Measurements from ENCODE around the gene LPAR5.
"Not testable (repeated sequence)": the region's sequence is repeated elsewhere in the genome, so short reads cannot be mapped to it uniquely, and the experiment has no call there.

Gene LPAR5

GRCh38 chr12:6605421-6606330, 30.1 kb downstream of the LPAR5 start:
- no peak for DNase-seq

- no peak for DNase-seq
These were observed 31.3 kb downstream of the LPAR5 start for GRCh38 chr12:6604259-6605029.

GRCh38 chr12:6603095-6603567, 32.6 kb downstream of the LPAR5 start:
- no peak for DNase-seq

DNA sequence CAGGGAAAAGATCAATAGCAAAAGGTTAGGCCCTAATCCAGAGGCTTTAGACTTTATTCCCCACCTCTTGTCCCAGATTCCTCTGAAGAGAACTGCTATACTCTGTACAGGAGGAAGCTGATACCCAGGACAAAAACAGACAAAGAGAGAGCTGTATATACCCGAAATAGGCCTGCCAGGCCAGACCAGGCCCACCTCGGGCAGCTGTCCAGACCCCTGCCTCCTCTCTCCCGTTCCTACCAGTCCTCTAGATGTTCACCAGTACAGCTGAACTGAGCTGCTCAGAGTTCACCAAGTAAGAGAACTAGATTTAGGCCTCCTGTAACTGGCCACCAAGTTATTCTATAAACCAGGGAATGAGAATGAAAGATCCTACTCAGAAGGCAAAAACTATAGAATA, 33.2 kb downstream of the LPAR5 start:
- DNase-seq, result no peak

DNA sequence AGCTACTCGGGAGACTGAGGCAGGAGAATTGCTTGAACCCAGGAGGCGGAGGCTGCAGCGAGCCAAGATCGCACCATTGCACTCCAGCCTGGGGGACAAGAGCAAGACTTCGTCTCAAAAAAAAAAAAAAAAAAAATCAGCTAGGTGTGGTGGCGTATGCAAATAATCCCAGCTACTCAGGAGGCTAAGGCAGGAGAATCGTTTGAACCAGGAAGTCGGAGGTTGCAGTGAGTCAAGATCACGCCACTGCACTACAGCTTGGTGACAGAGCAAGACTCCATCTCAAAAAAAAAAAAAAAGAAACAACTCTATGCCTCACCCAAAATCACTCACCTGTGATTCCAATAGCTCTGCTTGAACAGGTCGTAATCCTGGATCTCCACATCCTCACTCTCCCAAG, 40.1 kb downstream of the LPAR5 start:
- DNase-seq, result not testable (repeated sequence)

DNA sequence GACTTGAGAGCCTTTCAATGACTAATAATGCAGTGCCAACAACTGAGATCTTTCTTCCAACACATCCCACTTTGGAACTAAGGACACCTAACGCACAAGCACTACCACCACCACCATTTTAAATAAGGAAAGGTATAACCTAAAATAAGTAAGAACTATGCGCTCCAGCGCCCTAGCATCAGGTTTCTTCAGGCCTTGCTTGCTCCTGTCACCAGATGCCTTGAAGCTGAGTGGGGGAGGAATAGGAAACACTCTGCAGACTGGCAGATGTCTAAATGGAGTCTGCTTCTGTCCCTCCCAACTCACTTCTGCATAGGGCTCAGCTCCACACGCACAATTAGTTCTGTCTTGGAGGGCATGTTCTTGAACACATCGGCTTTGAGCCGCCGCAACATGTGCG, 43.7 kb downstream of the LPAR5 start:
- no peak for DNase-seq

- DNase-seq, result not testable (repeated sequence)
These were observed 49.2 kb downstream of the LPAR5 start for GRCh38 chr12:6586569-6586968.

DNA sequence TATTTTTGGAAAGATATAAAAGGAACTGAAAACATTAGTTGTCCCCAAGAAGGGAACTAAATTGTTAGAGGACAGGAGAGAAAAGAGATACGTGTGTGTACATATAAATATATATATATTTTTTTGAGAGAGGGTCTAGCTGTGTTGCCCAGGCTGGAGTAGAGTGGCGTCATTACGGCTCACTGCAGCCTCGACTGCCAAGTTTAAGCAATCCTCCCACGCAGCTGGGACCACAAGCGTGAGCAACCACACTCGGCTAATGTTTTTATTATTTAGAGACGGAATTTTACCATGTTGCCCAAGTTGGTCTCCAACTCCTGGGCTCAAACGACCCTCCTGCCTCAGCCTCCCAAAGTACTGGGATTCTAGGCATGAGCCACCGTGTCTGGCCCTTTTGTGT, 51.5 kb downstream of the LPAR5 start:
- DNase-seq, result no peak

DNA sequence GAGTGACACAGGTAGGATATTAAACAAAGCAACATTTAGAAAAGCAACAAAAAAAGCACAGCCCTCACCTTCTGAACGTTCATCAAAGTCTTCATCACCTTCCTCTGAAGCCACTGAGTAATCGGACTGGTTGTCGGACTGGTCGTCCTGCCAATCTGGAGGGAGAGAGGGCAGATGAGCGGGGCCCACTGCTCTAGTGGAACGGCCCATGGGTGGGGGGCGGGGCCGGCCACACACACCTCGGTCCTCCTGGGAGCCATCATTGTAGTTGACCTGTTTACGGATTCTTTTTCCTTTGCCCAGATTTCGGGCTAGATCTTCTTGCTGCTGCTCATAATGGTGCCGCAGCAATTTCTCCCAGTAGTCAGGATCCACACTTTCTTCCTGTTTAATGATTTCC, 52.8 kb downstream of the LPAR5 start:
- no peak for DNase-seq

GRCh38 chr12:6582196-6582595, 53.6 kb downstream of the LPAR5 start:
- DNase-seq, result no peak

DNA sequence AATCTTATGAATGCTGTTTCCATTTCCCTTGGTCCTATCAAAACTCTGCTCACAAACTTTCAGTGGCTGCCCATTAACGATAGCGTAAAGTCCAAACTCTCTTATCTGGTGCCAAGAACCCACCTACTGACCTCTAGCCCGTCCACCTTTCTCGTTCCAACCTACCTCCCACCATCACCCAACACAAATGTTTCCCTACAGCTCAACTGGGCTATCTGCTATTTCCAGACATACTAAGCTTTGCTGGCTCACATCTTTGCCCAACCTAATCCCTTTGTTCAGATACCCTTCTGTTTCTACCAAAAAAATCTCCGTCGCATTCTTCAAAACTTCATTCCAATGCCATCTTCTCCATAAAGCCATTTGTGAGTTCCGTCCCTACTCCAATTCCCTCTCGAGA, 60.1 kb downstream of the LPAR5 start:
- DNase-seq, result no peak

DNA sequence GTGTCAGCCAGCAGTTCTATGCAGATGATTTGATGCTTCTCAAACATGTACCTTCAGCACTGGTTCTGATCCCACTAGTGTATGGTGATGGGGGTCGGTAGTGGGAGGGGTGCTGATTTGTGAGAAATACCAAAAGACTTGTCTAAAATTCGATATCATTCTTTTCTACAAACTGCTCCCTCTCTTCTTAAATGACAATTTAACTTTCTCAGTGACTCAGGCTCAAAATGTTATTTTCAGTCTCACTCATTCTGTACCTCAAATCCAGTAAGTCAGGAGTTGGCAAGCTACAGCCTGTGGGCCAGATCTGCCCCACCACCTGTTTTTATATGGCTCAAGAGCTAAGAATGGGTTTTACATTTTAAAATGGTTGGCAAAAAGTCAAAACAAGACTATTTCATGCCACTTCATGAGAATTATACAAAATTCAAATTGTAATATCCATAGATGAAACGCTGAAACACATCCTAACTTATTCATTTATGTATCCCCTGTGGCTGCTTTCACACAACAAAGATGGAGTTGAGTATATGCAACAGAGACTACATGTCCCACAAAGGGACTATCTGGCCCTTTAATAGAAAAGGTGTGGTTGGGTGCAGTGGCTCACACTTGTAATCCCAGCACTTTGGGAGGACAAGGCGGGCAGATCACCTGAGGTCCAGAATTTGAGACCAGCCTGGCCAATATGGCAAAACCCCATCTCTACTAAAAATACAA, 61.0 kb downstream of the LPAR5 start:
- DNase-seq, result no peak

DNA sequence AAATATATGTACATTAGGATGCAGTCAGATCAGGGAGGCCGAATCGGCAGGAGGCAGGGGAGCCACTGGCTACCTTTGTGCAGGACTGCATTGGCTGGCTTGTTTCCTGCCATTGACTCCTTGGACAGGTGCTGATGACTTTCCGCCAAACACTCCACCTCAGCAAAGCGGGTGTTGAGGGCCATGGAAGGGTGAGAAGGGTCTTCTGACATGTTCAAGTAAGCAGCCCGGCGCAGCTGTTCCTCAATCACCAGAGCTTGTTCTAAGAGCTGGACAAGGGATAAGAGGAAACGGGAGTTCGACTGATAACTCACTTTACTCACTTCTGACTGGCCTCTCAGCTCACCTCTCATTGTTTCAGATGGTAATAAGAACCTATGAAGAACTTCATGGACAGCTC, 62.8 kb downstream of the LPAR5 start:
- no peak for DNase-seq

GRCh38 chr12:6570264-6570887, 65.4 kb downstream of the LPAR5 start:
- peak; percentile 15 for DNase-seq

DNA sequence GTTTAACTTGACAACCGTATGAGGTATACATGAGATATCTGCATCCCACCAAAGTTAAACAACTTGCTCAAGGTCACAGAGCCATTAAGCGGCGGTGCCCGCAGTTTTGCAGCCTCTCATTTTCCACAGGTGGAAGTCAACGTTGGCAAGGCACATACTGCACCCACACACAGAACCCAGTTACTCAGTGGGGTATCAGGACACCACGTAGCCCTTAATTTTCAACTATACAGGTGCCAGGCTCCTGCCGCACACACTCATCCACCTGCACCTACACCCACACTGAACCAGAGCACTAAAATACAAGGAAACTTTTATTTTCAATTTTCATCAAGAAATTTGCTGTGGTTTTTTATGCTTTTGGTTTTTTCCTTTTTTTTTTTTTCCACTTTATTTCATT, 66.0 kb downstream of the LPAR5 start:
- no peak for DNase-seq

GRCh38 chr12:6569312-6569711, 66.4 kb downstream of the LPAR5 start:
- no peak for DNase-seq

Measured in COR-L47 (cell line).